Aorta (tissue), 5 donors: ENCODE measurements around the gene CTNNBL1. TPM values are rescaled to one million over a fixed set of nuclear protein-coding genes. Genes with fewer than 3 reads are reported as not detected.
"Not testable (repeated sequence)": the region's sequence is repeated elsewhere in the genome, so short reads cannot be mapped to it uniquely, and the experiment has no call there.

Experiments used
- ATAC-seq: fragments of 200-7000 bp; cut with Tn5 transposase; one replicate; pipeline ENCODE4 v1.9.1; 2022; ENCODE audit warnings: moderate library complexity; ENCODE audit not compliant: low FRiP score
- DNase-seq, 2 donors: peaks; one replicate each; pipeline ENCODE4 v3.0.0-alpha.2; 2020
- H3K27ac ChIP-seq, 2 donors: one replicate each; pipeline ENCODE4 v1.5.1; 2013; ENCODE audit warnings: low read length in 2 of 2, mild to moderate bottlenecking in 2 of 2, moderate library complexity in 2 of 2, control low read depth in 1 of 2, inconsistent platforms in 1 of 2, low read depth in 1 of 2
- H3K27me3 ChIP-seq, 2 donors: one replicate each; pipeline ENCODE4 v1.6.1; 2013; ENCODE audit warnings: control low read depth in 1 of 2, low read length in 1 of 2, mild to moderate bottlenecking in 1 of 2, moderate library complexity in 1 of 2; ENCODE audit not compliant: insufficient read depth in 2 of 2, control insufficient read depth in 1 of 2
- H3K36me3 ChIP-seq, 2 donors: one replicate each; pipeline ENCODE4 v1.6.1; 2013; ENCODE audit warnings: control low read depth in 1 of 2, low read length in 1 of 2, mild to moderate bottlenecking in 1 of 2; ENCODE audit not compliant: insufficient read depth in 2 of 2, control insufficient read depth in 1 of 2
- H3K4me1 ChIP-seq, 2 donors: one replicate each; pipeline ENCODE4 v1.6.1; 2013; ENCODE audit warnings: low read length in 2 of 2, control low read depth in 1 of 2, mild to moderate bottlenecking in 1 of 2, moderate library complexity in 1 of 2; ENCODE audit not compliant: insufficient read depth in 2 of 2, control insufficient read depth in 1 of 2
- H3K4me3 ChIP-seq, 2 donors: one replicate each; pipeline ENCODE4 v1.5.1; 2013; ENCODE audit warnings: low read length in 2 of 2, control low read depth in 1 of 2, mild to moderate bottlenecking in 1 of 2
- H3K9me3 ChIP-seq: one replicate; pipeline ENCODE4 v1.6.1; 2013; ENCODE audit warnings: mild to moderate bottlenecking, low read length; ENCODE audit not compliant: control insufficient read depth
- WGBS, 2 donors: extraction: QIAGEN DNeasy Blood & Tissue Kit; methylation state at CpG; one replicate each; pipeline ENCODE4 v1.1.7; 2013; 5-methylcytosine and 5-hydroxymethylcytosine counted together
- intact Hi-C, 2 donors: fragments of 100-400 bp; cut with DNase I; formaldehyde crosslinking; loops; one replicate each; pipeline versions ENCODE4 v1.14.2 to v1.15.0; 2022
- polyA plus RNA-seq, 2 donors: library from polyadenylated mRNA; stranded (reverse); fragments of 200-250 nt; gene quantifications; one replicate each; pipeline ENCODE4 v1.2.3, GENCODE V29; 2013
- total RNA-seq, 2 donors: library from RNA; stranded (reverse); fragmentation: NEBNext Ultra II Directional; extraction: Animal tissue kit (Norgen Biotek cat#: 25700); gene quantifications; one replicate each; pipeline ENCODE4 v1.2.1, GENCODE V29; 2021
- donor health status: healthy with polysubstance abuse.
- donor health status: Bipolar disorder and iron deficiency.
- donor health status: DM: no; HTN: no; CAD: no.
- donor health status: DM: no; HTN: no; CAD: no.
- donor health status: DM: yes; HTN: yes; CAD: no.

The CTNNBL1 gene
- total and polyA plus RNA-seq, 4 donors, result 42.9 to 71.2 (median 54.4) TPM

DNA sequence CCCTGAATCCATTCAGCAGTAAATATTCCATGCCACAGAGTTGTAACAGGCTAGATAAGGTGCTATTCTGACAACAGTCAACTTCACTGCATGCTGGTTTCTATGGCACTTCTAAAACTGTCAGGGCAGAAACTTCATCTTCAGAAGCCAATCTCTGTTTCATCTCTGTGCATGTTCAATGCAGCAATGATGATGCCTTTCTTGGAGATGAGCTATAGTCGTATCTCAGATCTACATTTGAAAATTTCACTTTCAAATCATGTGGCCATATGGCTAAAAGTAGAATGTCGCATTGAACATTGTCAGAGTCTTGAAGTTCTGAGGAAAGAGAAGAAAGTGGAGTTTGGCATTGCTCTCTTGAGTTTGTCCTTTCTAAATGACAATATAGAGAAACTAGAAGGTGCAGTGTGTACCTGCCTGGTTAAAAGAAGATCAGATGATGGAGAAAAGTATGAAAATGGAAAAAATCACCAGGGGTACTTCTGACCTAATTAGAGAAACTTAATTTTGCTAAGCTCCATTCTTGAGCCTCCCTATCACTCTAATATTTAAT is 160.1 kb downstream of the CTNNBL1 start:
- H3K4me1 ChIP-seq, result no peaks in the 10 kb centered on the region
- no peak overlapping the region for H3K27ac ChIP-seq
- H3K36me3 ChIP-seq, result peaks cover 0 to 8% of the 10 kb centered on the region in 2 donors
- ATAC-seq (no peak), DNase-seq (no peak)
- 97 to 98% methylated on average over 2 of the region's 2 CpGs for WGBS, 2 donors
- no peaks in the 10 kb centered on the region for H3K9me3 ChIP-seq
- no peaks in the 10 kb centered on the region for H3K27me3 ChIP-seq
- intact Hi-C loops, result no loop called here
- H3K4me3 ChIP-seq, result no peak overlapping the region

DNA sequence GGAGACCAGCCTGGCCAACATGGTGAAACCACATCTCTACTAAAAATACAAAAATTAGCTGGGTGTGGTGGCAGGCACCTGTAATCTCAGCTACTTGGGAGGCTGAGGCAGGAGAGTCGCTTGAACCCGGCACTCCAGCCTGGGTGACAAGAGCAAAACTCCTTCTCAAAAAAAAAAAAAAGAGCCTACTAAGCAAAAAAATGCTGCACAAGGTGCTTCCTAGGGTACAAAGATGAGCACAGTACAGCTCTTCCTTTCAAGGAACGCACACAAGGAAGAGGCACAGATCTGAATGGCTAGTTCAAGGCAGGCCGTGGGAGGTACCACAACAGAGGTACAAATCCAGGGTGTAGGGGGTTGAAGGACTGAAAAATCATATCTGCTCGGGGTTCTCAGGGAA is 162.2 kb downstream of the CTNNBL1 start:
- DNase-seq, ATAC-seq, H3K4me3 ChIP-seq, intact Hi-C loops, H3K36me3 ChIP-seq, H3K27ac ChIP-seq, H3K27me3 ChIP-seq, H3K9me3 ChIP-seq, H3K4me1 ChIP-seq: not testable (repeated sequence)
- whole genome bisulfite sequencing, 2 donors, result 98 to 99% methylated on average over 5 of the region's 5 CpGs

DNA sequence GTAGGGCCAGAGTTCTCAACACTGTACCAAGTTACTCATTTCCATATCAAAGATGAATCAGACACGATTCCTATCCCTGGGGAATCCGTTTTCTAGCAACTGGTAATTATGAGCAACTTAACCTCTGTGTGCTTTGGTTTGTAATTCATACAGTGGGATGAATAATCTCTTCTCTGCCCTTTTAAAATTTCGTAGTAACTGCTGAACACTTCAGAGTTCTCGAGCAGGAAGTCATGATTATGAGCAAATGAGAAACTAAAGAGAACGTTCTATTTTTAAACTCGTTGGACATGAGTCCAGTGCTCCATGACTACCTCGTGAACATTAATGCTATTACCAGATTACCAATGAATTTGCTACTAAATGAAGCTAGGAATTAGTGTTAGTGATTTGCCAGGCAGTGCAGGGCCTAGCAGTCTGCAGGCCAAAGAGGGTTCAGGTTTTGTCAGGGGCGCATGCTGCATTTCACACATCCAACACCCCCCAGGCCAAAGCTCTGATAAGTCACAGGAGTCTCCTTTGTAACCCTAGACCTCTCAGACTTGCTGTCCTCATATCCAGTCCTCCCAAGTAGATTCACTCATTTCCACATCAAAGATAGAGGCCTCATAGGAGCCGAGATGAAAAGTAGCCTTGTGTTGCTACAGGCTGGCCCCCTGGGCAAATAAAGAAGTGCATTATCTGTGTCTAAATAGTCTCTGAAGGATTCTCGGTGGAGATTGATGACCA is 163.3 kb downstream of the CTNNBL1 start:
- H3K27ac ChIP-seq, result no peak overlapping the region
- peaks cover 2 to 9% of the 10 kb centered on the region in 2 donors for H3K36me3 ChIP-seq
- no peak for DNase-seq
- no peaks in the 10 kb centered on the region for H3K27me3 ChIP-seq
- ATAC-seq, result no peak
- no peaks in the 10 kb centered on the region for H3K4me1 ChIP-seq
- no peaks in the 10 kb centered on the region for H3K9me3 ChIP-seq
- intact Hi-C loops, result no loop called here
- WGBS, 2 donors, result 61 to 65% methylated on average over 10 of the region's 10 CpGs
- no peak overlapping the region for H3K4me3 ChIP-seq

DNA sequence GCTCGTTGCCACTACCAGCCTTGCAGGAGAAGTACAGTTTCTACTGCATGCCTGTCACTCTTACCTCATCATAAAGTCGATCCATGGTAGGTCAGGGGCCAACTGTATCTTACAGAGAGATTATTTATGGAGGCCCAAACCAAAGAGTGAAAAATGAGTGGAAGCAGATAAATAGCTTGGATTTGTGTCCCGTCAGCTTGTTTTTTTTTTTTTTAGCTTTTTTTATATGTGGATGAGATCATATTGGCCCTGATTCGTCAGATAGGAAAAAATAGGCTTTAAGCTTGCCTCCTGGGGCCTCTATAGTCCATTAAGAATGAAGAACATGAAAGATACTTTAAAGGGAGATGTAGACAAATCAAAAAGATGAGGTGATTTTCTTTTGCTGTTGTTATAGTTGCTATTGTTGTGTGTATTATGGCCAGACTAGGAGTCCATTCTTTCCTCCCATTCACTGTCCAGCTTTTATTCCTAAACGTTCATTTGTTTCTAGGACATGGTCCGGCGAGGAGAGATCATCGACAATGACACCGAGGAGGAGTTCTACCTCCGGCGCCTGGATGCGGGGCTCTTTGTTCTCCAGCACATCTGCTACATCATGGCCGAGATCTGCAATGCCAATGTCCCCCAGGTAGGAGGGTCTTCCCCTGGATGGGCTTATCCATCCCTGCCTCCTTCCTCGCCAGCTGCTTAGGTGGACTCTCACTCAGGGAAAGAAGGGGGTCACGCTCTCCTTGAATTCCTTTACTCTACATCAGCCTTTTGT is 165.8 kb downstream of the CTNNBL1 start:
- Histone ChIP-seq H3K9me3 (no peaks in the 10 kb centered on the region), H3K27ac (no peak overlapping the region), H3K36me3 (peaks cover 2 to 7% of the 10 kb centered on the region in 2 donors), H3K4me1 (no peaks in the 10 kb centered on the region), H3K4me3 (no peak overlapping the region), H3K27me3 (no peaks in the 10 kb centered on the region)
- WGBS, 2 donors, result 83 to 85% methylated on average over 15 of the region's 15 CpGs
- DNase-seq, result peak in 1 of 2 donors; percentile 24
- intact Hi-C loops, result no loop called here
- no peak for ATAC-seq

DNA sequence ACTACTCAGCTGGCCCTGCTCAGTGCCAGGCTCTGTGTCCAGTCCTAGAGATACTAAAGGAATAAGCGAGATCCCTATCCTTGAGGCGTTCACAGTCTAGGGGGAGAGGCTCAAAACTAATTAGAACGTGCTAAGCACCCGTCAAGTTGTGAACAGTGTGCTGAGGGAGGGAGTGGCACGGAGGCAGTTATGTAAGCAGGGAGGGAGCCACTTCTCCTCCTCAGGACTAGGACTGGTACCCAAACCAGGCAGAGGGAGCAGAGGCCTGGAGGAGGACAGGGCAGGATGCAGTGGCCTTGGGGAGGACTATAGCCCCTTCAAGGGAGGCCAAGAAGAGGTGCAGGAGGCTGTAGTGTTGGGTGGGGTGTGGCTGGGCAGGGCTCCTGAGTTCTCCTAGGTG is 169.5 kb downstream of the CTNNBL1 start:
- Histone ChIP-seq H3K4me1 (no peaks in the 10 kb centered on the region), H3K27ac (no peak overlapping the region), H3K4me3 (no peak overlapping the region), H3K36me3 (peaks cover 2 to 4% of the 10 kb centered on the region in 2 donors), H3K27me3 (no peaks in the 10 kb centered on the region), H3K9me3 (no peaks in the 10 kb centered on the region)
- intact Hi-C loops, result no loop called here
- no peak for ATAC-seq
- no peak for DNase-seq
- WGBS, 2 donors, result 90% methylated on average over 5 of the region's 5 CpGs

DNA sequence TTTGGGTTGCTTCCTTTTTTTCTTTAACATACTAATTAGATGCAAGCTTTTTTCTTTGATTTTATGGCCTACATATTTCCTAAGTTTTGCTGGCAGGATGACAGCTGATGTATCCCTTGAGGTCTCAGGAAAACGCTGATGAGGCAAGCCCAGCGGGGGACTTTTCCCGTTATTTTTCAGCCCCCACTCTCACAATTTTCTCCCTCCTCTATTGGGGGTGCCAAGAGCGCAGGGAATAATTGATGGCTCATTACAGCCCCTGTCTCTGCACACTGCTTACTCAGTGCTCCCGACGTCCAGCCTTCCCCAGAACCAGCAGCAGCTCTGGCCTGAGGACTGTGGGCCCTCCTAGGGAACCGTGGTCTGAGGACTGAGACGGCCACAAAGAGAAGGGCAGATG is 170.5 kb downstream of the CTNNBL1 start:
- intact Hi-C loops, result no loop called here
- peaks cover 2 to 7% of the 10 kb centered on the region in 2 donors for H3K36me3 ChIP-seq

DNA sequence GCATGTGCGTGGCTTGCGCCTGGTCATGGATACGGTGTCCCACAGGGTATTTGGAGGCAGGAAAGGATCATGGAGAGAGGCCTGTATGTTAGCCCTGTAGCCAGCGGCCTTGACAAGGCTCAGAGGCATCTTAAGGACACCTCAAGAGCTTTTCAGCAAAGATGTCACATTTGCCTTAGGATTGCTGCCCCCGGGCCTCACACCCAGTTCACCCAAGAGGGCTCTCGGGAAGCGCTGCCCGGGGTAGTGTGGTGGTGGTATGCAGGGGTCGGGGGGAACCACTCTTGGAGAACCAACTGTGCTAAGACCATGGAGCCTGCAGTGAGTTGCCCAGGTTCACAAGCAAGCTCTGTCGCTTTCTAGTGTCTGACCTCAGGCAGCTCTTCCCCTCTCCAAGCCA is 172.2 kb downstream of the CTNNBL1 start:
- no peak for ATAC-seq
- Histone ChIP-seq H3K4me3 (no peak overlapping the region), H3K27me3 (no peaks in the 10 kb centered on the region), H3K9me3 (no peaks in the 10 kb centered on the region), H3K36me3 (peaks cover 0 to 8% of the 10 kb centered on the region in 2 donors), H3K4me1 (no peaks in the 10 kb centered on the region), H3K27ac (no peak overlapping the region)
- WGBS, 2 donors, result 95 to 97% methylated on average over 10 of the region's 10 CpGs
- no peak for DNase-seq
- intact Hi-C loops, result no loop called here

More for the DNA sequence above, 170.5 kb downstream of the CTNNBL1 start:
- H3K9me3 ChIP-seq, result no peaks in the 10 kb centered on the region
- H3K27me3 ChIP-seq, result no peaks in the 10 kb centered on the region
- 55 to 62% methylated on average over 8 of the region's 8 CpGs for WGBS, 2 donors
- H3K4me3 ChIP-seq, result no peak overlapping the region
- H3K4me1 ChIP-seq, result no peaks in the 10 kb centered on the region
- H3K27ac ChIP-seq, result no peak overlapping the region
- peak in 1 of 2 donors; percentile 11 for DNase-seq
- no peak for ATAC-seq

DNA sequence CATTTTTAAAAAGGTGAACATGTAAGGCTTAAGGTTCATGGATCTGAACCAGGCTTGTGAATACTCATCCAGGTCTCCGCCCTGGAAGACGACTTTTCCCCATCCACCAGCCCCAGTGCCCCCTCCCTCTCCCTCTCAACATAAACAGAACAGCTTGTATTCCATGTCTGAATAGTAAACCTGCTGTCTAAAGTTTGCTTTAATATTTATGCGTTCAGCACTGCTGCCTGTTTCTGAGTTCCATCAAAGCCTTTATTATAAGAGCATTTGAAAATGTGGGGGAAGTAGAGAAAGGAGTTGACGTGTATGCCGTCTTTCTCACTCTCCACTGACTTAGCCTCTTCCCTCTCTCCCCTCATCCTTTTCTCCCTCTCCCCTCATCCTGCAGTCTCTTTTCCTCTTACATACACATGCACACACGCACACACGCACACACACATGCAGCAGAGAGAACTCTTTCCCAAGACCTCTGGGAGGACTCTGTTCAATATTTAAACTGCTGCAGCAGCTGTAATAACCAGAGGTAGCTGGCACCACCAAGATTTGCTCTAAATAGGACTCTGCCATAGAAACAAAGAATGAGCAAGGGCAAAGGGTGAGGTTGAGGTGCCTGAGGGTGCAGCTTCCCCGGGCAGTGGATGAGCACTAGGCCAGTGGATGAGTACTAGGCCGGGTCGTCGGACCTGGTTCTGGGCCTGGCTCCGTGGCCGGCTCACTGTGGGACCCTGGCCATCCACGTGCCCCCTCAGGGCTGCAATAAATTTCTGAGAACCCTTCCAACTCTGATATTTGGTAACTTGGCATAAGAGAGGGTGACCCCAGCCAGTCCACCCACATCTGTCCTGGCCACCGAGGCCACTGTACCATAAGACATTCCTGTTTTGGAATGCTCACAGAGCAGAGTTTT is 173.7 kb downstream of the CTNNBL1 start:
- Histone ChIP-seq H3K4me3 (no peak overlapping the region), H3K9me3 (no peaks in the 10 kb centered on the region), H3K27me3 (no peaks in the 10 kb centered on the region), H3K27ac (no peak overlapping the region), H3K4me1 (no peaks in the 10 kb centered on the region), H3K36me3 (peaks cover 0 to 8% of the 10 kb centered on the region in 2 donors)
- intact Hi-C loops, result no loop called here
- DNase-seq (peak in 1 of 2 donors; percentile 21), ATAC-seq (no peak)
- WGBS, 2 donors, result 82 to 86% methylated on average over 14 to 15 of the region's 15 CpGs
